SK-N-SH (cell line): ENCODE measurements around the gene DUOXA2. TPM values are rescaled to one million over a fixed set of nuclear protein-coding genes. Genes with fewer than 3 reads are reported as not detected.

ENCODE experiments used
- CTCF ChIA-PET: fragments of 300-600, 350-600 bp; formaldehyde crosslinking; extraction: SDS; loops from one replicate; lab custom pipeline; 2021; lab: Yijun Ruan, JAX
- POLR2A ChIA-PET: fragments of 350-600 bp; sonication (Branson Sonifier 250); formaldehyde crosslinking; extraction: SDS; loops from one replicate; lab custom pipeline; 2020; ENCODE audit warnings: antibody characterized with exemption, inconsistent platforms; lab: Yijun Ruan, JAX
- DNase-seq: peaks from one replicate; pipeline ENCODE4 v3.0.0; 2012
- H2AFZ ChIP-seq: fragments of 200-600 bp; sonication (generic); 2 replicates; pipeline ENCODE4 v1.8.1; 2016; ENCODE audit warnings: antibody characterized with exemption, mild to moderate bottlenecking, low read depth
- H3F3A ChIP-seq: fragments of 200-600 bp; sonication (generic); replicated peaks from 2 replicates; pipeline ENCODE3; 2016; ENCODE audit warnings: antibody characterized with exemption, mild to moderate bottlenecking; ENCODE audit not compliant: insufficient read depth
- H3K27ac ChIP-seq, 2 experiments: fragments of 200-500 bp in 1 of 2; fragments of 200-600 bp in 1 of 2; sonication (Bioruptor generic) in 1 of 2; sonication (generic), shearing (Covaris generic) in 1 of 2; 2 replicates each; pipeline versions ENCODE4 v1.5.1 to v1.6.1; 2014 to 2016; ENCODE audit warnings: low read depth in 2 of 2, inconsistent platforms in 1 of 2, low read length in 1 of 2, mild to moderate bottlenecking in 1 of 2, mixed read lengths in 1 of 2
- H3K27me3 ChIP-seq: fragments of 200-600 bp; sonication (generic), shearing (Covaris generic); 2 replicates; pipeline ENCODE4 v1.6.1; 2016; ENCODE audit warnings: mixed run types; ENCODE audit not compliant: insufficient read depth
- H3K36me3 ChIP-seq, 2 experiments: fragments of 200-500 bp in 1 of 2; fragments of 200-600 bp in 1 of 2; sonication (Bioruptor generic) in 1 of 2; sonication (generic) in 1 of 2; replicated peaks in 1 of 2; 2 replicates each; pipeline versions ENCODE3 to v1.5.1; 2014 to 2016; ENCODE audit warnings: low read length in 1 of 2, mild to moderate bottlenecking in 1 of 2; ENCODE audit not compliant: insufficient read depth in 2 of 2, control insufficient read depth in 1 of 2
- H3K4me1 ChIP-seq, 2 experiments: fragments of 200-500 bp in 1 of 2; fragments of 200-600 bp in 1 of 2; sonication (Bioruptor generic) in 1 of 2; sonication (generic), shearing (Covaris generic) in 1 of 2; 2 replicates each; pipeline versions ENCODE4 v1.5.1 to v1.6.1; 2014 to 2016; ENCODE audit warnings: low read depth in 1 of 2, low read length in 1 of 2, mixed run types in 1 of 2; ENCODE audit not compliant: insufficient read depth in 2 of 2, control insufficient read depth in 1 of 2
- H3K4me2 ChIP-seq: fragments of 200-600 bp; sonication (generic), shearing (Covaris generic); 2 replicates; pipeline ENCODE4 v1.6.1; 2017; ENCODE audit warnings: mixed run types
- H3K4me3 ChIP-seq, 2 experiments: fragments of 200-500 bp in 1 of 2; fragments of 200-600 bp in 1 of 2; sonication (Bioruptor generic) in 1 of 2; sonication (generic), shearing (Covaris generic) in 1 of 2; 2 replicates each; pipeline versions ENCODE4 v1.5.1 to v1.8.1; 2014 to 2016; ENCODE audit warnings: low read depth in 2 of 2, inconsistent platforms in 1 of 2, low read length in 1 of 2, mild to moderate bottlenecking in 1 of 2, mixed read lengths in 1 of 2, moderate library complexity in 1 of 2
- H3K79me2 ChIP-seq: fragments of 200-600 bp; sonication (generic); 2 replicates; pipeline ENCODE4 v1.8.1; 2017; ENCODE audit warnings: mild to moderate bottlenecking; ENCODE audit not compliant: insufficient read depth
- H3K9ac ChIP-seq: fragments of 200-600 bp; sonication (generic); 2 replicates; pipeline ENCODE4 v1.6.1; 2017; ENCODE audit warnings: mixed run types
- H3K9me2 ChIP-seq: fragments of 200-600 bp; sonication (generic); 2 replicates; pipeline ENCODE4 v1.6.1; 2017; ENCODE audit warnings: mixed run types
- H3K9me3 ChIP-seq: fragments of 200-600 bp; sonication (generic); 2 replicates; pipeline ENCODE4 v1.6.1; 2017; ENCODE audit warnings: mixed run types, mild to moderate bottlenecking, moderate library complexity
- H4K20me1 ChIP-seq: fragments of 200-600 bp; sonication (generic); 2 replicates; pipeline ENCODE4 v1.6.1; 2017; ENCODE audit warnings: mild to moderate bottlenecking, mixed run types; ENCODE audit not compliant: insufficient read depth
- CHD2 ChIP-seq: fragments of 150-350 bp; IDR thresholded peaks from 2 replicates; pipeline ENCODE4 v1.6.1; 2018; ENCODE audit warnings: low read length; ENCODE audit not compliant: partially characterized antibody
- EP300 ChIP-seq, 2 experiments: IDR thresholded peaks; 2 replicates each; pipeline versions ENCODE4 v1.4.0 to v1.6.1; 2012; ENCODE audit warnings: borderline replicate concordance in 1 of 2, low read depth in 1 of 2, low read length in 1 of 2
- EZH2phosphoT487 ChIP-seq: fragments of 200-600 bp; sonication (generic); IDR thresholded peaks from 2 replicates; pipeline ENCODE4 v1.6.1; 2017; ENCODE audit warnings: low read depth, mixed run types, mild to moderate bottlenecking, antibody characterized with exemption, moderate library complexity, borderline replicate concordance
- FOSL2 ChIP-seq: IDR thresholded peaks from 2 replicates; pipeline ENCODE4 v1.4.0; 2012; ENCODE audit warnings: low read depth, mild to moderate bottlenecking, moderate library complexity, borderline replicate concordance
- GABPA ChIP-seq: IDR thresholded peaks from 2 replicates; pipeline ENCODE4 v1.4.0; 2012; ENCODE audit warnings: low read depth, mild to moderate bottlenecking
- GATA2 ChIP-seq: sonication (generic); formaldehyde crosslinking; IDR thresholded peaks from 2 replicates; pipeline ENCODE4 v1.5.0; 2020; ENCODE audit warnings: mild to moderate bottlenecking, missing genetic modification reagents
- IRF3 ChIP-seq: fragments of 150-350 bp; IDR thresholded peaks from 2 replicates; pipeline ENCODE4 v1.6.1; 2016; ENCODE audit warnings: mild to moderate bottlenecking, low read depth, low read length
- MXI1 ChIP-seq: IDR thresholded peaks from 2 replicates; pipeline ENCODE4 v1.6.1; 2012; ENCODE audit warnings: mild to moderate bottlenecking, low read depth, low read length, improper control_type of control experiment
- NFIC ChIP-seq: IDR thresholded peaks from 2 replicates; pipeline ENCODE4 v1.4.0; 2012; ENCODE audit warnings: borderline replicate concordance
- NRF1 ChIP-seq: IDR thresholded peaks from 2 replicates; pipeline ENCODE4 v1.6.1; 2012; ENCODE audit warnings: low read depth, mild to moderate bottlenecking, low read length
- PBX3 ChIP-seq: IDR thresholded peaks from 2 replicates; pipeline ENCODE4; 2012
- POLR2AphosphoS5 ChIP-seq: IDR thresholded peaks from 2 replicates; pipeline ENCODE4 v1.6.1; 2012; ENCODE audit warnings: low read depth, low read length
- RAD21 ChIP-seq: IDR thresholded peaks from 2 replicates; pipeline ENCODE4 v1.6.1; 2012; ENCODE audit warnings: mild to moderate bottlenecking, low read length
- RFX5 ChIP-seq: IDR thresholded peaks from 2 replicates; pipeline ENCODE4 v1.6.1; 2012; ENCODE audit warnings: mild to moderate bottlenecking, improper control_type of control experiment, low read length
- TAF1 ChIP-seq: IDR thresholded peaks from 2 replicates; pipeline ENCODE4 v1.6.1; 2012; ENCODE audit warnings: low read depth, mild to moderate bottlenecking, low read length, moderate library complexity, borderline replicate concordance
- TCF12 ChIP-seq: IDR thresholded peaks from 2 replicates; pipeline ENCODE4 v1.4.0; 2012
- USF1 ChIP-seq: IDR thresholded peaks from 2 replicates; pipeline ENCODE4 v1.4.0; 2012; ENCODE audit warnings: low read depth, borderline replicate concordance
- USF2 ChIP-seq: fragments of 150-350 bp; IDR thresholded peaks from 2 replicates; pipeline ENCODE4 v1.6.1; 2017; ENCODE audit warnings: antibody characterized with exemption, low read length, low read depth, borderline replicate concordance
- WGBS: methylation state at CpG from one replicate; pipeline ENCODE4 v1.1.6; 2017; ENCODE audit warnings: low lambda C conversion rate; 5-methylcytosine and 5-hydroxymethylcytosine counted together
- polyA plus RNA-seq, 3 experiments: library from polyadenylated mRNA; depleted of rRNA; stranded (reverse); fragments of >200 nt; gene quantifications; 2 replicates each; pipeline ENCODE4 v1.2.3, GENCODE V29; 2012

DUOXA2 gene
- polyA plus RNA-seq, 1 of the 3 experiments (the other 2 are of a cell fraction) = not detected

- no peak for TF ChIP-seq RFX5
- TF ChIP-seq FOSL2 = no peak
- TF ChIP-seq CHD2 = no peak
- no peak for TF ChIP-seq EP300 (IDR thresholded peaks at IDR 0.05; ENCODE audit: borderline replicate concordance in 1 of 2, low read depth in 1 of 2, low read length in 1 of 2)
- TF ChIP-seq RAD21 = no peak
- no peak for TF ChIP-seq POLR2AphosphoS5
Observed at GRCh38 chr15:45140557-45141250, 26.6 kb downstream of the DUOXA2 start (continued).

- H3K27ac ChIP-seq = no peak overlapping the region
- no peaks in the 10 kb centered on the region for H3F3A ChIP-seq
- POLR2A ChIA-PET = no interaction called here
- H3K9me2 ChIP-seq = no peaks in the 10 kb centered on the region
- no peak overlapping the region for H3K9ac ChIP-seq
- H3K27me3 ChIP-seq = no peaks in the 10 kb centered on the region
- no peak overlapping the region for H3K4me3 ChIP-seq
- peaks cover 6 to 10% of the 10 kb centered on the region in 2 experiments; a peak in 1 of 4 replicates for H3K4me1 ChIP-seq
- no peaks in the 10 kb centered on the region for H3K79me2 ChIP-seq
- CTCF ChIA-PET = interaction anchor here (1.1 to 3.2 kb wide), 3 partner anchors 23 to 316 kb away, joined by 3 to 14 read pairs (median 4); no protein-coding TSS in a partner anchor
- no peak for DNase-seq
- H3K4me2 ChIP-seq = no peak overlapping the region
- H3K36me3 ChIP-seq = no peaks in the 10 kb centered on the region
- H4K20me1 ChIP-seq = no peaks in the 10 kb centered on the region
- no peak overlapping the region for H2AFZ ChIP-seq
- TF ChIP-seq PBX3 (no peak), NRF1 (no peak), EP300 (IDR thresholded peaks at IDR 0.05; ENCODE audit: borderline replicate concordance in 1 of 2, low read depth in 1 of 2, low read length in 1 of 2) (no peak), MXI1 (no peak), RAD21 (no peak), IRF3 (no peak), TAF1 (no peak), FOSL2 (no peak), GATA2 (no peak), EZH2phosphoT487 (no peak), TCF12 (no peak), USF2 (no peak), USF1 (no peak), NFIC (no peak), GABPA (no peak)
- TF ChIP-seq, all 33 proteins: peak for 0
- no peaks in the 10 kb centered on the region for H3K9me3 ChIP-seq
- 73% methylated on average over 3 of the region's 5 CpGs for WGBS
Observed at GRCh38 chr15:45141386-45141785, 27.3 kb downstream of the DUOXA2 start.
